Stimulated activated CD8-positive, alpha-beta memory T cell treated with anti-CD3 and anti-CD28 coated beads, Interleukin-12 subunit alpha, Interleukin-12 subunit beta, amount 100 ng/mL, for 4 hours (primary cell): ENCODE results near the gene KIAA1328.
"Not testable (repeated sequence)": the region's sequence is repeated elsewhere in the genome, so short reads cannot be mapped to it uniquely, and the experiment has no call there.

Experiments
- DNase-seq: peaks from one replicate; pipeline ENCODE4 v3.0.0-alpha.2; 2020; ENCODE audit warnings: low read depth

KIAA1328 gene

GRCh38 chr18:36828630-36829361 lies at the start of gene KIAA1328, which contains the start of gene TPGS2:
KIAA1328 (plus strand) TSS chr18:36829127; CDS start chr18:36829139, 12 bp downstream.
TPGS2 (minus strand) TSS chr18:36829002; CDS start chr18:36828767, 235 bp downstream.
- DNase-seq = peak; percentile 80

DNA sequence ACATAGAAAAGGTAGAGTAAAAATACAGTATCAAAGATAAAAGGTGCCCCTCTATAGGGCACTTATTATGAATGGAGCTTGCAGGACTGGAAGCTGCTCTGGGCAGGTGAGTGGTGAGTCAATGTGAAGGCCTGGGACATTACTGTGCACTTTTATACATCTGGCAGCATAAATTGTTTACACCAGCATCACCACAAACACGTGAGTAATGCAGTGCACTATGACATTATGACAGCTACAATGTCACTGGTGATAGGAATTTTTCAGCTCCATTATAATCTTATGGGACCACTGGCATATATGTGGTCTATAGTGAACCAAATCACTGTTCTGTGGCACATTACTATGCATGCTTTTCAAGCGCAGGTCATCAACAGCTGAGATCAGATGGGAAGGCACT lies 48.2 kb upstream of the KIAA1328 start:
- no peak for DNase-seq

DNA sequence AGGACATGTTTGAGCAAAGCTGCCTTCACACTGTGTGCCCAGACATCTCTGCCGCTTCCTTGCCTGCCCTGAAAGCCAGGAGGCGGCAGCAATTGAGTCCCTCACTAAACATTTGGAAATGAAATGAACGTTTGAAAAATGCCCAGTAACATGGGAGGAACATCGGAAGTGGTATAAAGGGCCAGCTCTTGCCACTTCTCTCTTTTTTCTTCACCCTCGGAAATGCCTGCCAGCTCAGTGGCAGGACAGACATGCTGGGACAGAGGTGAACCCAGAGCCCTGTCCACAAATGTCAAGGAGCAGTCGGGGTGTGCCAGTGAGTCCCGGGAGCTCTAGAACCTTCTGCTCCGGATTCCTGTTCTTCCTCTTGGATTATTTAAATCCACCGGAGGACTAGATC lies 46.2 kb upstream of the KIAA1328 start:
- no peak for DNase-seq

DNA sequence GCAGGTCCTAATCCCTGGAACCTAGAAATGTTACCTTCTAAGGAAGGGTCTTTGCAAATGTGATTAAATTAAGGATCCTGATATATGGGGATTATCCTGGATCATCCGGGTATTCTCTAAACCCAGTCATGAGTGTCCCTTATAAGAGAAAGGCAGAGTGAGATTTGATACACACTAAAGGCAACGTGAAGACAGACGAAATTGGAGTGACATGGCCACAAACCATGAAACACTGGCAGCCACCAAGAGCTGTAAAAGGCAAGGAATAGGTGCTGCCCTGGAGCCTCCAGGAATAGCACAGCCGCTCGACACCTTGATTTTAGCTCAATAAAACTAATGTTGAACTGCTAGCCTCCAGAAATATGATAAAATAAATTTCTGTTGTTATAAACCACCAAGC lies 45.1 kb upstream of the KIAA1328 start:
- no peak for DNase-seq

- no peak for DNase-seq
Measured at GRCh38 chr18:36786686-36787085, 42.2 kb upstream of the KIAA1328 start.

- no peak for DNase-seq
Measured at GRCh38 chr18:36792634-36793283, 36.2 kb upstream of the KIAA1328 start.

GRCh38 chr18:36798738-36799473 lies 30.0 kb upstream of the KIAA1328 start:
- DNase-seq = no peak

DNA sequence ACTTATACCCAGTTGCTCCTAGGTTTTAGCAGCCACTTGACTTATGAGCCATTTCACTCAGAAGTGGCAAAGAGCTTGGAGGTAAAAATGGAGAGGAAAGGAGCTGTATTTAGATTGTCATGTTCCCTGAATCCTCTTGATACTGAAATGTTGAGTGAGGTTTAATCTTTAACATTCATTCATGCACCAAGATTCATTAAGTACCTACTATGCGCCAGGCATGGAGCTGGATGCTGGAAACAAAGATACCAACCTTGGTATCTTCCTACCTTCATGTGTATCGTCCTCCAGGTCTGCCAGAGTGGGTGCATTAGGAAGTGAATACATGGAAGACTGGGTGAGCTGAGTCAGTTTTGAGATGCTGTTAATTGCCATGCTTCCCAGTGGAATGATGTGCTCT lies 23.8 kb upstream of the KIAA1328 start:
- DNase-seq = no peak

GRCh38 chr18:36808681-36809080 lies 20.2 kb upstream of the KIAA1328 start:
- DNase-seq = no peak

DNA sequence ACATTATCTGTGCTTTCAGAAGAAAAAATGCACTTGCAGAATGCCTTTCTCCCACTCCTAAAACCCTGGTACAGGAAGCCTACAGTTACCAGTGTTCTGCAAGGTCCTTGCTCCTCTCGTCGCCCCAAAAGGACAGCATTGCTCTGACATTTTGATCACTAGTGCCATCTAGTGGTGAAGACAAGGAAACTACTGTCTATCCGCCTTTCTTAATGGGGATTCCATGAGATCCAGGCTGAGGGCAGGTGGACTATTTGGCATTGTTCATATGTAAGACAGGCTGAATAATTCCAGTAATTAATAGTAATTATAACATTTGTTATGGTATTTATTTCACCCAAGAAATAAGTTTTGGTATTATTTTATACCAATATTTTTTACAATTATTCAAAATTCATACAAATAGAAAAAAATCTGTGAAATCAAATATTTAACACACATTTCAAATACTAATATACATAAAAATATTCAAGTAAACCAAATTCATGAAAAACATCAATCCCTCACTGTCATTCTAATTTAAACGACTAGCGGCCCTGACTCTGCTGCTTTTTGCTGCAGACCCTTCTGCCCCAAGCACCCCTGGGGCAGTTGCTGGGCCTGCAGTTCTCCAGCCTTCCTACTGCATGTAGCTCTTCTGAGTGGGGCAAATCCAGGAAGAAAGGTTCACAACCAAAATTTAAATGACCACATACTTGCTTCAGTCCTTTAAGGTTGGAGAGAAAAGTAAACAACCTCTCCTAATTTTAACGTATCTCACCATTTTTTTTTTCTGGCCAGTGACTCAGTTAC lies 19.1 kb upstream of the KIAA1328 start:
- DNase-seq = no peak

- no peak for DNase-seq
Measured at GRCh38 chr18:36811430-36811829, 17.5 kb upstream of the KIAA1328 start.

- no peak for DNase-seq
Measured at GRCh38 chr18:36811955-36812354, 17.0 kb upstream of the KIAA1328 start.

- DNase-seq = no peak
Measured at GRCh38 chr18:36812678-36813077, 16.2 kb upstream of the KIAA1328 start.

GRCh38 chr18:36813101-36813775 lies 15.7 kb upstream of the KIAA1328 start:
- no peak for DNase-seq

DNA sequence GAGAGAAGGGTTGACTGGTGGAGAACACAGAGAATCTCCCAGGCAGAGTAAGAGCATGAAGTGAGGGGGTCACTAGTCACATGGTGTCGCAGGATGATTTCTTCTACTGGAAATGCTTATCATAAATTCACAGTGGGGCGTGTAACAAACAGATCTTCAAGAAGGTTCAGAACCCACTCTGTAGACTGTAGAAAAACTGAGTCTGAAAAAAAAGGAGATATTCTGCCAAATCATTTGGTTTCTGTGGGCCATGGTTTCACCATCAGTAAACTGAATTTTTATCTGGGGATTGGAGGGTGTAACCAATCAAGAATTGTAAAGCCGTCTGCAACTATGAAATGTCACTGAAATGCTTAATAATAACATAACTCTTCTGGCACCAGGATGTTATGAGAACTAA lies 15.1 kb upstream of the KIAA1328 start:
- DNase-seq = no peak

GRCh38 chr18:36814994-36815393 lies 13.9 kb upstream of the KIAA1328 start:
- no peak for DNase-seq

DNA sequence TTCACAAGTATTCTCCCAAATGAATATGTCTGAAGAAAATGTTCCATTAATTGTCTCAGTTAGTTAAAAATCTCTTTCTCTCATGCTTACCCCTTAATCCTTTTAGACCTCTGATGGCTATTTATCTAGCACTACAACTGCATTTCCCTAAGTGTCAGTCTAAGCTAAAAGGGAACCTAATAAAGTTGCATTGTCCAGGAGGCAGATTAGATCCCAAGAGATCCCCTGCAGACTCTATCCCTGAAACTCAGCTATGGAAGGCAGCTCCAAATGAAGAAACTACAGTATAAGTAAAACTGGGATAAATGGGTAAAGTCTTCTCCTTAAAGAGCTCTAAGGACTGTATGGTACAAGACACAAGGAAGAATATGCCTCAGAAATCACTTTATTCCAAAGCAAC lies 12.8 kb upstream of the KIAA1328 start:
- DNase-seq = not testable (repeated sequence)

DNA sequence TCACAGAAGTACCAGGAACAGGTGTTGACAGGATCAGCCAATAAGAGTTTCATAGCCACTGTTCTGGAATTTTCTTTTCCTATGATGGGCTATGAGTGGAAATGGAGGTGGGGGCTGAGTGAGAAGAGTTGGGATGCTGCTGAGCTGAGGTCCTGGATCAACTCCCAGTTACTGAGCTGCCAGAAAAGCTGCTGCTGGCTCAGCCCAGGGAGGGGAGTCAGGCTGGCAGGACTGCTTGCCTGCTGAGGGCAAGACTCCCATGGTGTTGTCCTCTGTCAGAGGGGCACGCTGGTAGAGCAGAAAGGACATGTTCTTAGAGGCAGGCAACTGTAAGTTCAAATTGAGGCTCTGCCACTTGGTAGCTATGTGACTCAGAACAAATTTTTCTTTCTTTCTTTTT lies 11.9 kb upstream of the KIAA1328 start:
- no peak for DNase-seq

- no peak for DNase-seq
Measured at GRCh38 chr18:36818652-36819051, 10.3 kb upstream of the KIAA1328 start.

DNA sequence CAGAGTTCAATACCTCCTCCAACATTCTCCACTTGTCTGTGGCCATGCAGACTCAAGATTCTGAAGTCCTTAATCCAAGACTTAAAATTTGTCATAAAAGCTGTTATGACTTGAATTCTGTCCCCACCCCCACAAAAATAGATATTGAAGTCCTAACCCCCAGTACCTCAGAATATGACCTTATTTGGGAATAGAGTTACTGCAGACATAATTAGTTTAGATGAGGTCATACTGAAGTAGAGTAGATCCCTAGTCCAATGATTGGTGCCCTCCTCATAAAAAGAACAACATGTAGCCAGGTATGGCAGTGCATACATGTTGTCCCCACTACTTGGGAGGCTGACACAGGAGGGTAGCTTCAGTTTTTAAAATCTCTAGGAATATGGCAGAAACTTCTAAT lies 9.3 kb upstream of the KIAA1328 start:
- no peak for DNase-seq

DNA sequence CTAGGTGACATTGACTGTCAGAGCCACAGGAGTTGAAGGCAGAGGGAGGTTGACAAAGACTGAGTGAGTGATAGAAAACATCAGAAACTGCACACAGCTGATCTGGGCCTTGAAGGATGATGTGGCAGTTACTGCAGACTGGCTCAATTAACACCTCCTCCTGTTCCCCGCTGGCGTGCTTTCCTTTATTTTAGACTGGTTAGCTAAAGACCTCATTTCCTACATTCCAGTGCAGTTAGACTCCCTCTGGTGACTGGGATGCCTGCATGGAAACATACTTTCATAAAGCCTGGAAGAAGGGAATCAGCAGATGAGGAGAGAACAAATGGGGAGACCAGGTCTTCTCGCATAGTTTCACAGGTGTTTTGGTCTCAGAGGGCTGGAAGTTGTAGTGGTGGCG lies 7.2 kb upstream of the KIAA1328 start:
- no peak for DNase-seq

DNA sequence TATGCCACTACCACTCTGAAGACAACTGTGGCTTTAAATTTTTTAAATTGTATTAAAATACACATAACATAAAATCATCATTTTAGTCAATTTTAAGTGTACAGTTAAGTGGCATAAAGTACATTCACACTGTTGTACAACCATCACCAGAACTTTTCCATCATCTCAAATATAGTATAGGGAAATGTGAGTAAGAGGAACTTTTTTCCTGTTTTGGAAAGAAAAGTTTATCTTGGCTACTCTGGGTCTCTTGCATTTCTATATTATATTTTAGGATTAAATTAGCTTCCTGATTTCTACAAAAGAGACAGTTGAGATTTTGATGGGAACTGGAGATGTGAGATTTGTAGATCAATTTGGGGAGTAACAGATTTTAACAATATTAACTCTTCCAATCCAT lies 3.4 kb upstream of the KIAA1328 start:
- no peak for DNase-seq
